Breast epithelium (tissue), 3 donors: Measurements from ENCODE around the gene PRKCD.

Experiments used
- POLR2A ChIP-seq: fragments of 450-650 bp; IDR thresholded peaks from one replicate; pipeline ENCODE4 v1.6.1; 2016; ENCODE audit warnings: antibody characterized with exemption, mild to moderate bottlenecking, moderate library complexity
- POLR2AphosphoS5 ChIP-seq, 3 donors: sonication (generic); formaldehyde crosslinking; IDR thresholded peaks; one replicate each; pipeline ENCODE4 v1.6.1; 2017; ENCODE audit warnings: antibody characterized with exemption in 3 of 3
- TF ChIP-seq, protein P1 (sequence below), 3 donors: fragments of 450-650 bp; IDR thresholded peaks; one replicate each; pipeline ENCODE4 v1.5.1; 2016 to 2017; ENCODE audit warnings: antibody characterized with exemption in 3 of 3, mild to moderate bottlenecking in 3 of 3, moderate library complexity in 3 of 3

DNA sequence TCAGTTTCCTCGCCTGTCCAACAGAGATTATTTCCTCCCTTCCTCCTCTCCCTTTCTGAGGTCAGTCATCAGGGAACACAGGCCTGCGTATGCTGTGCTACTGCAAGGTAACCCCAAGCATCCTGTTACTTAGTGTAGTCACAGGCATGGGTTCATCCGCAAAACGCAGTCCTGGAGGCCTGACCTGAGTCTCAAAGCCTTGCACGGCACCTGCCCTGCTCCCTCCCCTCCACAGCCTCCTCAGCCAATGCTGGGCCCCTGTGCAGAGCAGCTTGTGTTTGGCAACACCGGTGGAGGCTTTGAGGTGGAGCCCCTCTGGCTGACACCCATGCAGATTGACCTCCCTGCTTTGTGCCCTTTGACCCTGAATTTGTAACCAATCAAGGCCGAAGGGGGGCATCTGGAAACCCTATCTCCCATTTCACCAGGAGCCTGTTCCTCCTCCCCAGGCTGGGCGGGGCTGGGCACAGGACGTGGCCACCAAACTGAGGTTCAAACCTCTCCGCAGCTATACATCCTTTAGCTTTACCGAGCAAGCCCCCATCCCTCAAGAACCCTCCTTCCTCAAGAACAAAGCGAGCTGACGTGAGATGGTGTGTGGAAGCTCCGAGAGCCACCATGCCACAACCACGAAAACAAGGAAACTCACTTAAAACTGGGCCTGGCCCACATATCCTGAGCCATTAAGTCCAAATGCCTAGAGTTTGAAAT lies 73.3 kb downstream of the PRKCD start:
- TF ChIP-seq POLR2A (no peak), POLR2AphosphoS5 (IDR thresholded peaks at IDR 0.05) (no peak)
- TF ChIP-seq, protein P1, sequence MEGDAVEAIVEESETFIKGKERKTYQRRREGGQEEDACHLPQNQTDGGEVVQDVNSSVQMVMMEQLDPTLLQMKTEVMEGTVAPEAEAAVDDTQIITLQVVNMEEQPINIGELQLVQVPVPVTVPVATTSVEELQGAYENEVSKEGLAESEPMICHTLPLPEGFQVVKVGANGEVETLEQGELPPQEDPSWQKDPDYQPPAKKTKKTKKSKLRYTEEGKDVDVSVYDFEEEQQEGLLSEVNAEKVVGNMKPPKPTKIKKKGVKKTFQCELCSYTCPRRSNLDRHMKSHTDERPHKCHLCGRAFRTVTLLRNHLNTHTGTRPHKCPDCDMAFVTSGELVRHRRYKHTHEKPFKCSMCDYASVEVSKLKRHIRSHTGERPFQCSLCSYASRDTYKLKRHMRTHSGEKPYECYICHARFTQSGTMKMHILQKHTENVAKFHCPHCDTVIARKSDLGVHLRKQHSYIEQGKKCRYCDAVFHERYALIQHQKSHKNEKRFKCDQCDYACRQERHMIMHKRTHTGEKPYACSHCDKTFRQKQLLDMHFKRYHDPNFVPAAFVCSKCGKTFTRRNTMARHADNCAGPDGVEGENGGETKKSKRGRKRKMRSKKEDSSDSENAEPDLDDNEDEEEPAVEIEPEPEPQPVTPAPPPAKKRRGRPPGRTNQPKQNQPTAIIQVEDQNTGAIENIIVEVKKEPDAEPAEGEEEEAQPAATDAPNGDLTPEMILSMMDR (IDR thresholded peaks at IDR 0.05) = no peak
